ENCODE results near the gene PNPLA6. TPM values are rescaled to one million over a fixed set of nuclear protein-coding genes. Genes with fewer than 3 reads are reported as not detected.

PNPLA6 gene
- total and polyA plus RNA-seq, 2 of the 8 experiments (the other 6 are each of a cell fraction or from before 2014, with no cell fraction given): 55.1 to 121 TPM

DNA sequence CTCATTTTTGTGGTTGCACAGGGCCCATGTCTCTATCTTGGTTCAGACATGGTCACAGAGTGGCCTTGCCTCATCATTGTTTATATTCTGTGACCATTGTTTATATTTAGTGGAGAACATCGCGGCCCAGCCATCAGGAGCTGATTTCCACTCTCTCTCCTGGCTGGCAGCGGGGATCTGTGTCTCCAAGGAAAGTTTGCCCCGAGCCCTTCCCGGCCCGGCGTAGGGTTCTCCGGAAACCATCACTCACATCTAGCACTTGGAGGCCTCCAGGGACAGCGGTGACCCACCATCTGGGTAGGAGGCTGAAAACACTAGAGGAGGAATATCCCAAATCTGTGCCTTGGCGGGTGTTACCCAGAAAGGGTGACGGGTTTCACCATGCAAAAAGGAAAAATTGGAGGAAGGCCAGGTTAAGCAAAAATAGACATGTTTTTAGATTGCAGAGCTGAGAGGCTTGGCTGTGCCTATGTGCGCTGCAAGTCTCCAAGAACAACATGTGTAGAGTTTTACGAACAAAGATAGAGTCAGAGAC is 20.3 kb upstream of the PNPLA6 start:
- peak overlapping the region; percentile 75 for H3K4ac ChIP-seq (replicated peaks; ENCODE audit: insufficient read length, low read depth, low read length)
- no peak overlapping the region for H2BK120ac ChIP-seq (replicated peaks; ENCODE audit: low read depth, low read length)
- H3K18ac ChIP-seq (ENCODE audit: extremely low read depth, low read length): peak overlapping the region; percentile 60
- POLR2A ChIA-PET (ENCODE audit: partially characterized antibody): interaction anchor here (1.6 to 2.8 kb wide), 2 partner anchors 8 to 15 kb away, joined by 4 to 12 read pairs; no protein-coding TSS in a partner anchor
- 0 out of 2 replicates have a peak, but pooled peaks cover 3% of the 10 kb centered on the region for H3K79me1 ChIP-seq (ENCODE audit: low read depth, low read length)
- peak overlapping the region; percentile 96 for H2BK5ac ChIP-seq (ENCODE audit: low read depth, low read length)
- no peak for FAIRE-seq
- peak overlapping the region; percentile 50 to 85 for H3K4me2 ChIP-seq (ENCODE audit: insufficient read depth in 1 of 2, low read depth in 2 of 2, low read length in 2 of 2)
- DNase-seq (ENCODE audit: low read depth in 1 of 2, low spot score in 2 of 2): no peak
- peak overlapping the region in 2 of 4 experiments; percentile 42 to 81; a peak in 1 of 8 replicates for H3K4me3 ChIP-seq (ENCODE audit: extremely low read depth in 1 of 4, insufficient read depth in 2 of 4, low read depth in 3 of 4, low read length in 4 of 4)
- peak overlapping the region; percentile 57; the same call in 1 of the 2 replicates for H4K8ac ChIP-seq (ENCODE audit: extremely low read depth, insufficient read depth, low read length)
- H4K91ac ChIP-seq (replicated peaks; ENCODE audit: insufficient read length, low read length): peak overlapping the region; percentile 94
- H2AK5ac ChIP-seq (ENCODE audit: low read depth, low read length): peak overlapping the region; percentile 0
- H2BK12ac ChIP-seq (ENCODE audit: low read depth, low read length): peak overlapping the region; percentile 96
- no peak overlapping the region for H3K14ac ChIP-seq (ENCODE audit: insufficient read length)
- CTCF ChIA-PET (ENCODE audit: partially characterized antibody): interaction anchor here (0.9 to 1.8 kb wide), 4 partner anchors 10 to 166 kb away, joined by 3 to 5 read pairs (median 3); partner anchors contain the start of gene TRAPPC5
- peak overlapping the region; percentile 13; the same call in 1 of the 2 replicates for H3K27ac ChIP-seq (ENCODE audit: low read depth, low read length)
- 0 out of 2 replicates have a peak overlapping the region, but pooled peaks have one; percentile 77 for H2BK20ac ChIP-seq (ENCODE audit: low read length)
- H2BK15ac ChIP-seq (ENCODE audit: low read length): peak overlapping the region; percentile 99
- H3K9me3 ChIP-seq (ENCODE audit: insufficient read depth in 2 of 2, low read depth in 1 of 2, low read length in 1 of 2): no peaks in the 10 kb centered on the region
- H3K4me1 ChIP-seq (replicated peaks in 1 of 4; ENCODE audit: control insufficient read depth in 3 of 4, insufficient read depth in 4 of 4, low read length in 3 of 4): peaks cover 0 to 11% (median 6%) of the 10 kb centered on the region in 4 experiments; a peak in 5 of 7 replicates
- H3K27me3 ChIP-seq (replicated peaks in 1 of 4; ENCODE audit: control insufficient read depth in 3 of 4, extremely low read depth in 1 of 4, insufficient read depth in 3 of 4, low read length in 3 of 4): no peaks in the 10 kb centered on the region
- WGBS, 2 experiments (ENCODE audit: extremely low coverage in 1 of 2, insufficient coverage in 1 of 2, insufficient read length in 1 of 2, insufficient replicate concordance in 2 of 2, low coverage in 1 of 2, low lambda C conversion rate in 2 of 2, missing lambda C conversion rate in 1 of 2): 91% methylated on average over 13 of the region's 13 CpGs; no CpG with 5 or more reads in 1 of the 2 experiments
- no peak overlapping the region for H3K23ac ChIP-seq (ENCODE audit: insufficient read length)
- peak overlapping the region; percentile 47 for H4K5ac ChIP-seq (ENCODE audit: insufficient read length, low read depth, low read length)
- peaks cover 1 to 2% of the 10 kb centered on the region in 2 experiments for H4K20me1 ChIP-seq (replicated peaks in 1 of 2; ENCODE audit: control insufficient read depth in 1 of 2, insufficient read depth in 2 of 2, low read length in 2 of 2)
- peak overlapping the region; percentile 39 to 86 (median 47); a peak in 4 of 7 replicates for H3K9ac ChIP-seq (replicated peaks in 1 of 4; ENCODE audit: extremely low read depth in 1 of 4, low read depth in 3 of 4, low read length in 3 of 4)
- peaks cover 0 to 11% of the 10 kb centered on the region in 2 experiments; a peak in 1 of 4 replicates for H3K79me2 ChIP-seq (ENCODE audit: control insufficient read depth in 1 of 2, insufficient read depth in 2 of 2, low read length in 2 of 2)
- H2AFZ ChIP-seq (ENCODE audit: low read length): peak overlapping the region; percentile 34; the same call in 1 of the 2 replicates
- H3K56ac ChIP-seq (replicated peaks; ENCODE audit: insufficient read length, low read depth, low read length): no peak overlapping the region
- peaks cover 0 to 7% (median 3%) of the 10 kb centered on the region in 4 experiments; a peak in 1 of 8 replicates for H3K36me3 ChIP-seq (ENCODE audit: control insufficient read depth in 2 of 4, insufficient read depth in 4 of 4, low read length in 3 of 4)
- H3K23me2 ChIP-seq (ENCODE audit: low read depth, low read length): peaks cover 4% of the 10 kb centered on the region
- TF ChIP-seq, protein P1, sequence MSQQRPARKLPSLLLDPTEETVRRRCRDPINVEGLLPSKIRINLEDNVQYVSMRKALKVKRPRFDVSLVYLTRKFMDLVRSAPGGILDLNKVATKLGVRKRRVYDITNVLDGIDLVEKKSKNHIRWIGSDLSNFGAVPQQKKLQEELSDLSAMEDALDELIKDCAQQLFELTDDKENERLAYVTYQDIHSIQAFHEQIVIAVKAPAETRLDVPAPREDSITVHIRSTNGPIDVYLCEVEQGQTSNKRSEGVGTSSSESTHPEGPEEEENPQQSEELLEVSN (IDR thresholded peaks at IDR 0.05): no peak
- no peak for TF ChIP-seq EGR1 (IDR thresholded peaks at IDR 0.05; ENCODE audit: borderline replicate concordance, low read depth, low read length)
- no peak for TF ChIP-seq CTBP2 (IDR thresholded peaks at IDR 0.05; ENCODE audit: borderline replicate concordance, insufficient read depth, insufficient read length, low read length)
- TF ChIP-seq TAF1 (IDR thresholded peaks at IDR 0.05; ENCODE audit: low read depth, low read length): no peak
- TF ChIP-seq RAD21 (IDR thresholded peaks at IDR 0.05 in 1 of 2, conservative IDR thresholded peaks at IDR 0.05 in 1 of 2; ENCODE audit: low read depth in 2 of 2, low read length in 2 of 2): no peak; a peak in 1 of 4 replicates
- no peak for TF ChIP-seq POLR2A (IDR thresholded peaks at IDR 0.05; ENCODE audit: control extremely low read depth in 1 of 2, low read depth in 2 of 2, low read length in 2 of 2)
- TF ChIP-seq, protein P2, sequence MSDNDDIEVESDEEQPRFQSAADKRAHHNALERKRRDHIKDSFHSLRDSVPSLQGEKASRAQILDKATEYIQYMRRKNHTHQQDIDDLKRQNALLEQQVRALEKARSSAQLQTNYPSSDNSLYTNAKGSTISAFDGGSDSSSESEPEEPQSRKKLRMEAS (IDR thresholded peaks at IDR 0.05): no peak
- no peak for TF ChIP-seq BACH1 (IDR thresholded peaks at IDR 0.05; ENCODE audit: low read length)
- TF ChIP-seq RBBP5 (IDR thresholded peaks at IDR 0.05; ENCODE audit: borderline replicate concordance, low read depth, low read length): no peak

All from H1 (cell line).